DLD1 (cell line): Measurements from ENCODE around the gene STAB2.

Experiments used
- in situ Hi-C: cut with HindIII; loops from 2 replicates; pipeline ENCODE4 v1.10.0; 2017; ENCODE audit warnings: low sequenced_read_pairs

The STAB2 gene, protein sequence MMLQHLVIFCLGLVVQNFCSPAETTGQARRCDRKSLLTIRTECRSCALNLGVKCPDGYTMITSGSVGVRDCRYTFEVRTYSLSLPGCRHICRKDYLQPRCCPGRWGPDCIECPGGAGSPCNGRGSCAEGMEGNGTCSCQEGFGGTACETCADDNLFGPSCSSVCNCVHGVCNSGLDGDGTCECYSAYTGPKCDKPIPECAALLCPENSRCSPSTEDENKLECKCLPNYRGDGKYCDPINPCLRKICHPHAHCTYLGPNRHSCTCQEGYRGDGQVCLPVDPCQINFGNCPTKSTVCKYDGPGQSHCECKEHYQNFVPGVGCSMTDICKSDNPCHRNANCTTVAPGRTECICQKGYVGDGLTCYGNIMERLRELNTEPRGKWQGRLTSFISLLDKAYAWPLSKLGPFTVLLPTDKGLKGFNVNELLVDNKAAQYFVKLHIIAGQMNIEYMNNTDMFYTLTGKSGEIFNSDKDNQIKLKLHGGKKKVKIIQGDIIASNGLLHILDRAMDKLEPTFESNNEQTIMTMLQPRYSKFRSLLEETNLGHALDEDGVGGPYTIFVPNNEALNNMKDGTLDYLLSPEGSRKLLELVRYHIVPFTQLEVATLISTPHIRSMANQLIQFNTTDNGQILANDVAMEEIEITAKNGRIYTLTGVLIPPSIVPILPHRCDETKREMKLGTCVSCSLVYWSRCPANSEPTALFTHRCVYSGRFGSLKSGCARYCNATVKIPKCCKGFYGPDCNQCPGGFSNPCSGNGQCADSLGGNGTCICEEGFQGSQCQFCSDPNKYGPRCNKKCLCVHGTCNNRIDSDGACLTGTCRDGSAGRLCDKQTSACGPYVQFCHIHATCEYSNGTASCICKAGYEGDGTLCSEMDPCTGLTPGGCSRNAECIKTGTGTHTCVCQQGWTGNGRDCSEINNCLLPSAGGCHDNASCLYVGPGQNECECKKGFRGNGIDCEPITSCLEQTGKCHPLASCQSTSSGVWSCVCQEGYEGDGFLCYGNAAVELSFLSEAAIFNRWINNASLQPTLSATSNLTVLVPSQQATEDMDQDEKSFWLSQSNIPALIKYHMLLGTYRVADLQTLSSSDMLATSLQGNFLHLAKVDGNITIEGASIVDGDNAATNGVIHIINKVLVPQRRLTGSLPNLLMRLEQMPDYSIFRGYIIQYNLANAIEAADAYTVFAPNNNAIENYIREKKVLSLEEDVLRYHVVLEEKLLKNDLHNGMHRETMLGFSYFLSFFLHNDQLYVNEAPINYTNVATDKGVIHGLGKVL (N-terminal part only)

DNA sequence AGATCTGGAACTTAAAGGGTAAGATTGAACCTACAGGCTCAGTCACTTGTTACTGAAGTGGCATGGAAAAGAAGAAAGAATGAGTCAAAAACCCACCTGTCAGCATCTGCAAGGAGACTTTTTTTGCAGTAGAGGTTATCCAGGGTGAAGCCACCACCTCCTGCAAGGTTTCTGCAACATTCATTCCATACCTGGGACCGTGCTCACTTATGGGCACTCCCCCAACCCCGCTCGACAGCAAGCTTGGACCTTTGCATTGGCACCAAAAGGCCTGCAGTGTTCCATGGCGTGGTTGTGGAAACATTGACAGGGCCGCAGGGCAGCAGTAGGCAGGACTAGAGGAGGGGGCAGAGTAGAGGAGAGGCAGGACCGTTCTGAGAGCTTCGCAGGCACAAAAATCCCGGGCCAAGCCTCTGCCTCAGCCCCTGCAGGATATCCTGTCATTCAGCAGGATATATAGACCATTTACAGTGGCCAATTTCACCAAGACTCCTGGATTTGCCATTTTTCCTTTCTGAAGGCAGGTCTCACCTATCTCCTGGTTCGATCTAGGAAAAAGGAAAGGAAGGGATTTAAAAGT is at the start of gene STAB2:
Gene STAB2 (plus strand): TSS at position 483 of the 580 bp plus-strand sequence. CDS start 204 bp downstream, outside the sequence.
- in situ Hi-C loops, result no loop called here

DNA sequence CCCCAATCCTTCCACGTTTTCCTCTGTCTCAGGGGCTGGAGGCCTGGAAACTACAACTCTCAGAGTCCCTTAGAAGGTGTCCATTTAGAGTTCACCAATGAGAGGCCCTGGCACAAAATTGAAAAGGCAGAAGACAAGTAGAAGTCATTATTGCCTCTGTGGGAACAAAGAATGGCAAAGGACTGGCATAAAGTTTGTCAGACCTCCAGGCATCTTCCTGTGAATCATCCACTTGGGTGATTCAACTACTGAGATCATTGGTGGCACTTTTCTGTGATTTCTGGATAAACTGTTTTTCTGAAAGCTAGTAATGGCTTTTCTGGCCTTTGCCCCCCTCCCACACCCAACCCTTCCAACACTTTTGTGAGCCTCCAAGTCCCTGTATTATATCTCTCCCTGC is 48.7 kb upstream of the STAB2 start:
- in situ Hi-C loops, result no loop called here

DNA sequence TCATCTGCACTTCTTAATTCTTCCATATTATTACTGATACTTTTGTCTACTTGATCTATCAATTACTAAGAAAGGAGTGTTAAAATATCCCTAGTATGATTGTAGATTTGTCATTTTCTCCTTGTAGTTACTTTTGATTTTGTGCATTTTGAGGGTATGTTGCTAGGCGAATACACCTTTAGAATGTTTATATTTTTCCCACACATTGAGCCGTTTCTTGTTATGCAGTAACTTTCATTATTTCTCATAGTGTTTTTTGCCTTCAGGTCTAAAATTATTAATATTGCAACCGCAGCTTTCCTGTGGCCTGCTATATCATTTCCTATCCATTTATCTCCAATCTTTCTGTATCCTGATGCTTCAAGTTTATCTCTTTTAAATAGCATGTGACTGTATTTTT is 46.8 kb upstream of the STAB2 start:
- in situ Hi-C loops, result no loop called here

DNA sequence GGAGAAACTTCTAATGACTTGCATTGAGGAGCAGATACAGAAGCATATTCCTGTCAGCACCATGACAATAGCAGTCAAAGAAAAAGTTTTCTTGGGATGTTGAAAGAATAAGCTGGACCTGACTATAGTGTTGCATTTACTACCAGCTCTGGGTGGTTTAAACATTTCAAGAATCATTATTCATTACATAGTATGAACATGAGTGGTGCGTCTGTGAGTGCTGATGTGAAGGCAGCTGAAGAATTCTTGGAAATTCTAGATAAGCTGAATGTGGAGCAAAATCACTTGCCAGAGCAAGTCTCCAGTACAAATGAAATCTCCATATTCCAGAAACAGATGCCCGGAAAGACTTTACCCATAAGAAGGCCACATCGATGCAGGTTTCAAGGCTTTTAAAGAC is 45.0 kb upstream of the STAB2 start:
- in situ Hi-C loops, result no loop called here

DNA sequence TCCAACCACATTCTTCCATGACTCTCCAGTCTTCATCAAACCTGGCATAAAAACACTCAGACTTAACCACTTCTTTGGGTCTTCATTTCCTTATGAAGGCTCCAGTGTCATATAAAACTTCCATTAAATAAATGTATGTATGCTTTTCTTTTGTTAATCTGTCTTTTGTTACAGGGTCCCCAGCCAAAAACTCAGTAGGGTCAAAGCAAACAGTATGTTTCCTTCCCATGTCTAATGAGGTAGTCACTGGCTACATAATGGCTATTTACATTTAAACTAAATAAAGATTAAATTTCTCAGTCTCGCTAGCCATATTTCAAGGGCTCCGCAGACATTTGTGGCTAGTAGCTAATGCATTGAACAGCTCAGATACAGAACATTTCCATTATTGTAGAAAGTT is 40.1 kb upstream of the STAB2 start:
- in situ Hi-C loops, result no loop called here

DNA sequence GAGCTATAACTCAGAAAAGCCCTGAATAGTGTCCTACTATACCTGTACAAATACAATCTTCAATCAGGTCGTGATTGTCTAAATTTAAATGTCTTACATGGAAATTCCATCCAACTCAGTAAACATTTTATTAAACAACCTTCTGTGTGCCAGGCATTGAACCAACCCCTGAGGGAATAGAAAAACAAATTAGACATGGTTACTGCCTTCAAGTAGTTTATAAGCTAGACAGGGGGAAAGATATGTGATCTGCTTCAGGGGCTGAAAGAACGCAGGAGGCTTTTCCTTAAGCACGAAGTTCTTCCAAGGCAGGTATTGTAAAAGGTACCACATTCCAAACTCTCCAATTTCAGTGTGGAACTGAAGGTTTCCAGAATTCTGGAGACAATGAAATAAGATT is 39.7 kb upstream of the STAB2 start:
- in situ Hi-C loops, result no loop called here

DNA sequence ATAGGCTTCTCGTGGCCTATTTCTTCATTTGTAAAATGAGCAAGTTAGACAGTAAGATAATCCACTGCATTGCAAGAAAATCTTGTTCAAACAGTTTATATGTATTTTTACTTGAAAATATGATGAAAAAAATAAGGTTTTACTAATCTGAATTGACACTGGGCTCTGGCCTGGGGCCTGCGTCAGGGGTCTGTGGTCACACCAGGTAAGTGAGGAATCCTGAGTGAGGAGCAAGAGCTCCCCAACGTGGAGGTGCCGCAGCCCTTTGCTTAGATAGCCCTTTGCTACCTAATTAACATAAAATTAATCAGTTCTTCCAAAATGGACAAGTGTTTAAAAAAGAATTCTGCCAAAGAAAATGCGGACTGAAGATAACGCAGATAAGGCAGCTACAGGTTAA is 39.1 kb upstream of the STAB2 start:
- in situ Hi-C loops, result no loop called here

DNA sequence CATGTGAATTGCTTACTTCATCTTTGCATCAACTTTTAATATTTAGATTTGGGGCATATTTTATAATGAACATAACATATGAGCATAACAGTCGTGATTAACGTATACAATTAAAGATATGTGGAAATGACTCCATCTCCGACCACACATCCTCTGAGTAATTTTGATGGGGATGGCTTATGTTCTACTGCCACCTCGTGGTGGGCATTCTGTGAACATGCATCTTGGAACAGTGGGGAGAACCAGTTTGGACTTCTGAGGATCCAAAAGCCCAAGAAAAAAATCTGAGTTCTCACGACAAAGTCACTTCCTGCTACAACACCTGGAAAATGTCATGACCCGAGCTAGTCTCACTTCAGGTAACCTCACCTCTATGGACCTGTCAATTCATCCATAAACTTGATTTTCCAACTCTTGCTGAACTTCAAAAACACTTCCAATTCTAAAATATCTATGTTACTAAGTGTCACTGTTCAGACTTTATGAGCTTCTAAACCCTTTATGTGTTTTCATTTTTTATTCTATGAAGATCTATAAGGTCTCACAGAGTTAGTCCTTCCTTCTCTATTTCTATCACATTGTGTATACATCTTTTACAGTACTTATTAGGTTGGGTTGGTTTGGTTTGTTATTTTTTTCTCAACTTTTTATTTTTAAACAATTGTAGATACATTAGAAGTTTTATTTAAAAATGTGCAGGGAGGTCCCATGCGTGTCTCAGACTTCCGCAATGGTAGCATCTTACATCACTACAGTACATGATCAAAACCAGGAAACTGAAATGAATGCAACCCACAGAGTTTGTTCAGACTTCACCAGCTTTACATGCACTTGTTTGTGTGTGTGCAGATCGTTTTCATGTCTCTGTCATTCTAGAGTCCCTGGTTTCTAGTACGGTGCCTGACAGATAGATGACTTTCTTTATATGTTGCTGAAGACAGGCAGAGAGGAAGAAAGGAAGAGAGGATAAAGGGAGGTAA is 38.2 kb upstream of the STAB2 start:
- in situ Hi-C loops, result no loop called here

DNA sequence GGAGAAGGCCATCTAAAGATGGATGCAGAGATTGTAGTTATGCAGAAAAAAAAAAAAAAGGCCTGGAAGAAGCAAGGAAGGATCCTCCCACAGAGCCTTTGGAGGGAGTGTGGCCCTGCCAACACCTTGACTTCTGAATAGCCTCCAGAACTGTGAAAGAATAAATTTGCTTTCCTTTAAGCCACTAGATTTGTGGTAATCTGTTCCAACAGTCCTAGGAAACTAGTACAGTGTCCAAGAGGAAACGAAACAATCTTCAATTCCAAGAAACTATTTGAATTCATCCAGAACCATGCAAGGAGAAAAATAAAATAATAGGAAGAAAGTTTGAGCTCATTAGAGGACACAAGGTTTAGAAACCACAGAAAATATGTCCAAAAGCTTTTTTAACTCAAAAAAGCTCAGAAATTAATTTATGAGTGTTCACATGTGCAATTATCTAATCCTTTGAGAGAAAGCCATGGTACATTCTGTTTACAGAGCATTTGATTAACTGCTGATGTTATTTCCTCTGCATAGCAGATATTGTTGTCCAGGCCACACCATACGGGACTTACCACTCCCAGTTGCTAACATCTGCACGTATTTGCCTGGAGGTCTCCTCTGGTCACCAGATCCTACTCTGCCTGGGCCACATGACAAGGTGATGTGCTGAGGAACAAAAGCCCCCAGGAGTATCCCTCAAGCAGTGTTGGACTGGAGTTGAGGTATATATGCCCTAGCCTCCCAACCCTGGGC is 30.0 kb upstream of the STAB2 start:
- in situ Hi-C loops, result loop anchor here (10.0 kb wide), 1 partner anchor 592 kb away; no protein-coding TSS in a partner anchor

DNA sequence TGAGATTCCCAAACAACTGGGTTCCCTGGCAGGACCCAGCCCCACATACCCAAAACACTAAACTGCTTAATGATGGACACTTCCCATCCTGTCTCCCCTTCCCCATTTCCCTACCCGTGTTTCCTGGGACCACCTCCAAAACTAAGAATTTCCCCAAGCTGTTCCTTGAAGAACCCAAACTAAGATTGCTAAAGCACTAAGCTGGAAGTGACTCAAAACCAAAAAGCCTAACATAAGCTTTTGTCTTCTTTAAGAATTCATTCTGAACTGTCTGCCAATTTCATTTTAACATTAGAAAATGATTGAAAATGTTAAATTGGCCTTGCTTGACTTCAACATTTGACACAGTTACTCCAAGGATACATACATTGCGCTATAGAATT is 29.5 kb upstream of the STAB2 start:
- in situ Hi-C loops, result loop anchor here (10.0 kb wide), 1 partner anchor 593 kb away; no protein-coding TSS in a partner anchor

DNA sequence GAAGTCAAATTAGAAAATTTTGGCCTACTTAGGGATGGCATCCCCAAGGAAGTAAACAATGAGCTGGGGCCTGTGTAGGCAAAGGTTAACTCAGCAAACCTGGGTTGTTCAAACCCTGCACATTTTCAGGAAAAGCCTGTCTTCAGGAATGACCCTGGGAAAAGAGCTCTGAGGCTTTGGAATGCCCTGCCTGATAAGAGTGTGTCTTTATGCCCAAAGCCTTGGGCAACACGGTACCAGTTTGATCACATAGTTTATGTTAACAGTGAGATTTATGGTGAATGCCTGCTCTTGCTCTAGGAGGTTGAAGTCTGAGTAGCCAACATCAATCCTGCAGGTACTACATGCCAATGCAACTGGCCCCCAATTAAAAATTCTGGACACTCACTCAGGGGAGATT is 28.2 kb upstream of the STAB2 start:
- in situ Hi-C loops, result loop anchor here (10.0 kb wide), 1 partner anchor 594 kb away; no protein-coding TSS in a partner anchor

DNA sequence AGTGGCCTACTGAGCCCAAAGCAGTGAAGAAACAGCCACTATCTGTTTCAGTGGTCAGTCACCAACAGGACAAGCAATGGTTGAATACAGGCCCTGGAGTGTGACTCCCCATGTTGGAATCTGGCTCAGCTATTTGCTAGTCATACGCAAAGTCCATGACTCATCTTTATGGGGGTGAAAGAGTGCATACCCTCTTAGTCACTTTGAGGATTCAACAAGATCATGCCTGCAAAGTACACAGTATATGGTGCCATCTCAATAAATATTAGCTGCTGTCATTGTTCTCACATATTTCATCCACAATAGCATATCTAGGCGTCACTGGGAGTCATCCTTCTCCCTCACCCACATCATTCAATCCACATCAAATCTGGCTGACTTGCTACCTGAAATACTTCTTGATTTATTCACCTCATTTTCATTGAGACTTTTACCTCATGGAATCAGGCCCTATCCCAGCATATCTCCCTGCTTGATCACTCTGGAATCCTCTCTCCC is 26.4 kb upstream of the STAB2 start:
- in situ Hi-C loops, result no loop called here

DNA sequence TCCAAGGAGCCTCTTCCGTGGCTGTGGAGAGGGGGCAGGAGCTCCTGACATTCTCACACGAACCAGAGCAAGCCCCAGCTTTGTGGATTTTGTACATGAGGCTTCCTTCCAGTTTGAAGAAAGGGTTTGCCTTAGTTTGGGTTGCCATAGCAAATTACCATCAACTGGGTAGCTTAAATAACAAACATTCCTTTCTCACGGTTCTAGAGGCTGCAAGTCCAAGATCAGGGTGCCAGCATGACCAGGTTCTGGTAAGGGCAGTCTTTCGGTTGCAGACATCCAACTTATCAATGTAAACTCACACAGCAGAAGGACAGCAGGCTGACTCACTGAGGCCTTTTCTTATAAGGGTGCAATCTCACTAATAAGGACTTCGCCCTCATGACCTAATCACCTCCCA is 25.9 kb upstream of the STAB2 start:
- in situ Hi-C loops, result no loop called here

DNA sequence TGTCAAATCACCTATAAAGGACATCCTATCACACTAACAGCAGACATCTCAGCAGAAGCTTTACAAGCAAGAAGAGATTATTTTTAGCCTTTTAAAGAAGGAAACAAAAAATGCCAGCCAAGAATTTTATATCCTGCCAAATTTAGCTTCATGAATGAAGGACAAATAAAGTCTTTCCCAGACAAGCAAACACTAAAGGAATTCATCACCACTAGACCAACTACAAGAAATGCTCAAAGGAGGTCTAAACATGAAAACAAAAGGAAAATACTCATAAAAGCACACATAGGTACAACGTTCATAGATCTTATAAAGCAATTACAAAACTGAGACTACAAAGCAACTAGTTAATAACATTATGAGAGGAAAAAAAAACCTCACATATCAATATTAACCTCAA is 20.7 kb upstream of the STAB2 start:
- in situ Hi-C loops, result no loop called here

DNA sequence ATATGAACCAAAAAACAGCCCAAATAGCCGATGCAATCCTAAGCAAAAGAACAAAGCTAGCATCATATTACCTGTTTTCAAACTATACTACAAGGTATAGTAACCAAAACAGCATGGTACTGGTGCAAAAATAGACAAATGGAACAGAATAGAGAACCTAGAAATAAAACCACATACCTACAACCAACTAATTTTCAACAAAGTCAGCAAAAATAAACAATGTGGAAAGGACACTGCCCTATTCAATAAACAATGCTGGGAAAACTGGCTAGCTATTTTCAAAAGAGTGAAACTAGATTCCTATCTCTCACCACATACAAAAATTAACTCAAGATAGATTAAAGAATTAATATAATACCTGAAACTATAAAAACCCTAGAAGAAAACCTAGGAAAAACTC is 17.8 kb upstream of the STAB2 start:
- in situ Hi-C loops, result no loop called here

DNA sequence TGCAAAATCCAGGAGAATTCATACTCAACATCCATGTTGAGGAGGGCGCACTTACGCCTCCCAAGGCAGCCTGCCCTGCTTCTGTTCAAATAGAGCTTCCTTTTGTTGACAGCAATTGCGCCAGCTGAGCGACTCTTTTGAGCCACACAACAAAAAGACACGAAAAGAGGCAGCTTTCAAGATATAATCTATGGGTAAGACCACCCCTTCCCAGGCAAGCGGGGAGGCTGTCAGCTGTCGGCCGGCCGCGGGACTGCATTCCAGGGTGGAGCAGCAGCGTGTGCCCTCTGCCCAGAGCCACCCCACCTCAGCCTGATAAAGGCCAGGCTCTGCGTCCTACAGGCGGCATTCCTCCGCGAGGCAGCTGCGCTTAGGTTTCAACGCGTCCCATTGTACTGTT is 15.8 kb upstream of the STAB2 start:
- in situ Hi-C loops, result no loop called here

DNA sequence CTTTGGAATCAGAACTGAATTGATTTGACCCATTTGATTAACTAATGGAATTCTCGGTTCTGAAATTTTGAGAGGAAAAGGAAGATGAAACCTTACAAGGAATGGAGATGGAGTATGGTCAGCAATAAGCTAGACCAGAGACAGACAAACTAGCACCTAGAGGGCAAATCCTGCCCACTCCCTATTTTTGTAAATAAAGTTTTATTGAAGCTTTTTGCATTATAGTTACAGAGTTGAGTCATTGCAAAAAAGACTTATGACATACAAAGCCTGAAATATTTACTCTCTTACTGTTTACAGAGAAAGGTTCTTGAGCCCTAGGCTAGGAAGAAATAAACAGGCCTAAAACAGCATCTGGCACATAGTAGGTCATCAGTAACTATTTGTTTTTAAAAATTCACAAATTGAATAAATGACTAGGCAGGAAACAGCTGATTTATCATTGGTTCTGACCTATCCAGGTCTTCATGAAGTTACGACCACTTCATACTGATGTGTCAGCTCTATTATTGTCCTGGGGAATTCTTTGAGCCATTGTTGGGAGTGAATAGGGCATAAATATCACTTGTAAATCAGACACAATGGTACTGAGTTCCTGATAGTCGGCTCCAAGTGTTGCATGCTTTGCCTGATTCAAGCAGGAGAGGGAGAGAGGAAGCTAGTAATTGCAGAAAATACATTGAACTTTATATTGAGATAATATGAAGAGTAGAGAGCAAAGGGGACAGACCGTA is 14.6 kb upstream of the STAB2 start:
- in situ Hi-C loops, result no loop called here

DNA sequence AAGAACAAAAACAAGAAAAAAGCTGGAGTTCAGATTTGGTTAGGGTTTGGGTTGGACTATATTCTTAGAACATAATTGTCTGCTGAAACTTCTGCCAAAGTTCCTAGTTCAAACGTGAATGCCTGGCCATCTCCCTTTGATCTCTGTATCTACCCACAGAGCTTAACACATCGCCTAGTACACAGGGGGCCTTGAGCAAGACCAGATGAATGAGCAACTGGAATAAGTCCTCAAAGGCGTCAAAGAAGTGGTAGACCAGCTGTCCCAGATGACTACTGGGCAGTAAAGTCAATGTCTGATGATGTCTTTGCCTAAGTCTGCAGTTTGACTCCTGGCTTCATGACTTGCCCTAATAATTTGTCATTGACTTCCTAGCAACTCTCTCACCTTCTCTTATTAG is 13.9 kb upstream of the STAB2 start:
- in situ Hi-C loops, result no loop called here
